Panc1 (cell line): ENCODE data around the gene SHC3. TPM values are rescaled to one million over a fixed set of nuclear protein-coding genes. Genes with fewer than 3 reads are reported as not detected.

Source experiments
- ATAC-seq: fragments of 200-7000 bp; cut with Tn5 transposase; 2 replicates; pipeline ENCODE4 v1.9.1; 2020; ENCODE audit warnings: mild to moderate bottlenecking, moderate library complexity
- BruUV-seq: library from RNA; stranded (reverse); fragments of 400-500 nt; replicated peaks from 2 replicates; lab custom pipeline; 2021; lab: Mats Ljungman, UMichigan
- CTCF ChIA-PET: fragments of 300-600 bp; sonication (Branson Sonifier 250); formaldehyde crosslinking; loops from one replicate; lab custom pipeline; 2022; ENCODE audit warnings: antibody characterized with exemption; lab: Charles Lee
- POLR2A ChIA-PET: fragments of 300-600 bp; sonication (Branson Sonifier 250); formaldehyde crosslinking; loops from one replicate; lab custom pipeline; 2022; ENCODE audit warnings: antibody characterized with exemption; lab: Charles Lee
- DNase-seq: peaks from one replicate; pipeline ENCODE4 v3.0.0-alpha.2; 2010; ENCODE audit warnings: low read depth, low spot score
- H3K27ac ChIP-seq: 2 replicates; pipeline ENCODE4 v1.5.1; 2011; ENCODE audit warnings: mild to moderate bottlenecking, low read length, inconsistent platforms
- H3K27me3 ChIP-seq: fragments of 200-500 bp; sonication (Bioruptor generic); 2 replicates; pipeline ENCODE4 v1.6.0; 2014; ENCODE audit warnings: low read length, inconsistent platforms; ENCODE audit not compliant: control insufficient read depth, insufficient read depth
- H3K36me3 ChIP-seq: fragments of 200-500 bp; sonication (Bioruptor generic); 2 replicates; pipeline ENCODE4 v1.5.1; 2014; ENCODE audit warnings: inconsistent platforms, mild to moderate bottlenecking, low read length, moderate library complexity; ENCODE audit not compliant: control insufficient read depth, insufficient read depth
- H3K4me1 ChIP-seq: 2 replicates; pipeline ENCODE4 v1.5.1; 2011; ENCODE audit warnings: inconsistent platforms, mild to moderate bottlenecking, low read length, moderate library complexity; ENCODE audit not compliant: control insufficient read depth, insufficient read depth
- H3K4me3 ChIP-seq, 2 experiments: 2 replicates each; pipeline ENCODE4 v1.5.1; 2011 to 2012; ENCODE audit warnings: low read depth in 2 of 2, low read length in 2 of 2, mild to moderate bottlenecking in 2 of 2, inconsistent platforms in 1 of 2, moderate library complexity in 1 of 2
- H3K9me3 ChIP-seq: fragments of 200-500 bp; sonication (Bioruptor generic); 2 replicates; pipeline ENCODE4 v1.5.1; 2014; ENCODE audit warnings: low read depth, mild to moderate bottlenecking, inconsistent platforms, low read length, moderate library complexity; ENCODE audit not compliant: control insufficient read depth, insufficient read depth
- POLR2AphosphoS5 ChIP-seq: IDR thresholded peaks from 2 replicates; pipeline ENCODE4 v1.6.1; 2012; ENCODE audit warnings: mild to moderate bottlenecking, low read depth, low read length, moderate library complexity
- SIN3A ChIP-seq: IDR thresholded peaks from 2 replicates; pipeline ENCODE4 v1.6.1; 2012; ENCODE audit warnings: low read depth, mild to moderate bottlenecking, low read length, moderate library complexity, borderline replicate concordance; ENCODE audit not compliant: insufficient read depth
- TCF7L2 ChIP-seq: IDR thresholded peaks from 2 replicates; pipeline ENCODE4 v1.6.1; 2011; ENCODE audit warnings: mild to moderate bottlenecking, low read depth, low read length, inconsistent platforms
- in situ Hi-C: cut with HindIII; loops from 2 replicates; pipeline ENCODE4 v1.10.0; 2016; ENCODE audit warnings: low sequenced_read_pairs, low pct_unique_long_range_greater_than_20kb
- intact Hi-C: fragments of 100-400 bp; cut with micrococcal nuclease; formaldehyde crosslinking; loops from one replicate; pipeline ENCODE4 v1.10.0; 2022; ENCODE audit not compliant: unreplicated experiment
- total RNA-seq: library from RNA; stranded (reverse); gene quantifications from one replicate; pipeline ENCODE4 v1.2.1, GENCODE V29; 2021; ENCODE audit not compliant: unreplicated experiment
- TF ChIP-seq, protein P1 (sequence below): fragments of 450-650 bp; IDR thresholded peaks from 2 replicates; pipeline ENCODE4 v1.5.1; 2017; ENCODE audit warnings: mild to moderate bottlenecking
- TF ChIP-seq, protein P2 (sequence below), 2 experiments: IDR thresholded peaks; 2 replicates each; pipeline ENCODE4 v1.6.1; 2011 to 2012; ENCODE audit warnings: low read depth in 2 of 2, control low read depth in 1 of 2, low read length in 1 of 2, mild to moderate bottlenecking in 1 of 2, moderate library complexity in 1 of 2; ENCODE audit not compliant: insufficient read depth in 1 of 2

The SHC3 gene
- total RNA-seq, 1 experiment from 2014 or later: 1.7 TPM

DNA sequence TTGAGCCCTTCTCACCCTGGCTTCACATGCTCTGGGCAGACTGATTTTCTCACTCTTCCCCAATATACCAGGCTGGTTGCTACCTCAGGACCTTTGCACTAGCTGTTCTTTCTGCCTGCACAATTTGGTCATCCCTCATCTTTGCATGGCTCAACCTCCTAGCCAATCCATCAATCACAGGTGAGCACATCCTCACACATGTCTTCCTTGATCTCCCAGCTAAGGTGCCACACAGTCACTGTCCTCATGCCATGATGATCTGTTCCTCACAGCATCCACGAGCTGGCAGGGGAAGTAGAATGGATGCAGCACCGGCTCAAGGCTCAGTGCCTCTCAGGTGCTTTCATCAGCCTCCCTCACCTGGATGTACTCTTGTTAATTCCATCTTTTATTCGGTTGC is 218.0 kb downstream of the SHC3 start:
- no peak overlapping the region for H3K27ac ChIP-seq
- ATAC-seq (no peak), DNase-seq (no peak)
- TF ChIP-seq, protein P1, sequence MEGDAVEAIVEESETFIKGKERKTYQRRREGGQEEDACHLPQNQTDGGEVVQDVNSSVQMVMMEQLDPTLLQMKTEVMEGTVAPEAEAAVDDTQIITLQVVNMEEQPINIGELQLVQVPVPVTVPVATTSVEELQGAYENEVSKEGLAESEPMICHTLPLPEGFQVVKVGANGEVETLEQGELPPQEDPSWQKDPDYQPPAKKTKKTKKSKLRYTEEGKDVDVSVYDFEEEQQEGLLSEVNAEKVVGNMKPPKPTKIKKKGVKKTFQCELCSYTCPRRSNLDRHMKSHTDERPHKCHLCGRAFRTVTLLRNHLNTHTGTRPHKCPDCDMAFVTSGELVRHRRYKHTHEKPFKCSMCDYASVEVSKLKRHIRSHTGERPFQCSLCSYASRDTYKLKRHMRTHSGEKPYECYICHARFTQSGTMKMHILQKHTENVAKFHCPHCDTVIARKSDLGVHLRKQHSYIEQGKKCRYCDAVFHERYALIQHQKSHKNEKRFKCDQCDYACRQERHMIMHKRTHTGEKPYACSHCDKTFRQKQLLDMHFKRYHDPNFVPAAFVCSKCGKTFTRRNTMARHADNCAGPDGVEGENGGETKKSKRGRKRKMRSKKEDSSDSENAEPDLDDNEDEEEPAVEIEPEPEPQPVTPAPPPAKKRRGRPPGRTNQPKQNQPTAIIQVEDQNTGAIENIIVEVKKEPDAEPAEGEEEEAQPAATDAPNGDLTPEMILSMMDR: no peak
- TF ChIP-seq, protein P2, sequence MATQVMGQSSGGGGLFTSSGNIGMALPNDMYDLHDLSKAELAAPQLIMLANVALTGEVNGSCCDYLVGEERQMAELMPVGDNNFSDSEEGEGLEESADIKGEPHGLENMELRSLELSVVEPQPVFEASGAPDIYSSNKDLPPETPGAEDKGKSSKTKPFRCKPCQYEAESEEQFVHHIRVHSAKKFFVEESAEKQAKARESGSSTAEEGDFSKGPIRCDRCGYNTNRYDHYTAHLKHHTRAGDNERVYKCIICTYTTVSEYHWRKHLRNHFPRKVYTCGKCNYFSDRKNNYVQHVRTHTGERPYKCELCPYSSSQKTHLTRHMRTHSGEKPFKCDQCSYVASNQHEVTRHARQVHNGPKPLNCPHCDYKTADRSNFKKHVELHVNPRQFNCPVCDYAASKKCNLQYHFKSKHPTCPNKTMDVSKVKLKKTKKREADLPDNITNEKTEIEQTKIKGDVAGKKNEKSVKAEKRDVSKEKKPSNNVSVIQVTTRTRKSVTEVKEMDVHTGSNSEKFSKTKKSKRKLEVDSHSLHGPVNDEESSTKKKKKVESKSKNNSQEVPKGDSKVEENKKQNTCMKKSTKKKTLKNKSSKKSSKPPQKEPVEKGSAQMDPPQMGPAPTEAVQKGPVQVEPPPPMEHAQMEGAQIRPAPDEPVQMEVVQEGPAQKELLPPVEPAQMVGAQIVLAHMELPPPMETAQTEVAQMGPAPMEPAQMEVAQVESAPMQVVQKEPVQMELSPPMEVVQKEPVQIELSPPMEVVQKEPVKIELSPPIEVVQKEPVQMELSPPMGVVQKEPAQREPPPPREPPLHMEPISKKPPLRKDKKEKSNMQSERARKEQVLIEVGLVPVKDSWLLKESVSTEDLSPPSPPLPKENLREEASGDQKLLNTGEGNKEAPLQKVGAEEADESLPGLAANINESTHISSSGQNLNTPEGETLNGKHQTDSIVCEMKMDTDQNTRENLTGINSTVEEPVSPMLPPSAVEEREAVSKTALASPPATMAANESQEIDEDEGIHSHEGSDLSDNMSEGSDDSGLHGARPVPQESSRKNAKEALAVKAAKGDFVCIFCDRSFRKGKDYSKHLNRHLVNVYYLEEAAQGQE (IDR thresholded peaks at IDR 0.05; ENCODE audit: insufficient read depth in 1 of 2, low read depth in 2 of 2, low read length in 1 of 2): no peak
- TF ChIP-seq TCF7L2 (no peak), SIN3A (no peak), POLR2AphosphoS5 (no peak)
- H3K36me3 ChIP-seq: no peaks in the 10 kb centered on the region
- no peaks in the 10 kb centered on the region for H3K4me1 ChIP-seq
- intact Hi-C loops (no loop called here), in situ Hi-C loops (no loop called here)
- H3K4me3 ChIP-seq: no peak overlapping the region
- ChIA-PET POLR2A (no interaction called here), CTCF (no interaction called here)
- no peaks in the 10 kb centered on the region for H3K27me3 ChIP-seq
- BruUV-seq: no TSS peak
- no peaks in the 10 kb centered on the region for H3K9me3 ChIP-seq

DNA sequence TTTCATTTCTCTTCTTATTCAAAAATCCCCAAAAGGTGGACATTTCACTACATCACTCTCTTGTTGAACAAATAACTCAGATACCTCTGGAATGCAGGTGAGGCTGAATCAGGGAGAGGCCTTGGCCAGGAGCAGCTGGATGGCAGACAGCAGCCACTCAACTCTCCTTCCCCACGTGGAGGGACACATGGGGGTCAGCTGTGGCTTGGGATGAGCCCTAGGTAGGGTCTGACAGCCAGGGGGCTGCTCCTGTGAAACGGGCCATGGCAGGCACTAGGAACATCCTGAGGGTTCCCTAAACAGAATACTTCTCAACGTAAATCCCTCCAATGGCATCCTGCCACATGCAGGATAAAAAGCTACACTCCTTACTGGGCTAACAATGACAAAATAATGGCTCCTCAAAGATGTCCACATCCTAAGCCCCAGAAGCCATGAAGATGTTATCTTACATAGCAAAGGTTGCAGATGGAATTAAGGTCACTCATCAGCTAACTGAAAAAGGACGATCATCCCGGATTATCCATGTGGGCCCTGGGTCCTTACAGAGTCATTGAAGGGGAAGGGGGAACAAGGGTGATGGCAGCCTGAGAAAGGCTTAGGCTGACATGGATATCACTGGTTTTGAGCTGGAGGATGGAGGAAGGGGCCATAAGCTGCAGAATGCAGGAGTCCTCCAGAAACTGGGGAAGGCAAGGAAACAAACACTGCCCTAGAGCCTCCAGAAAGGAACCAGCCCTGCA is 218.7 kb downstream of the SHC3 start:
- in situ Hi-C loops (no loop called here), intact Hi-C loops (no loop called here)
- Histone ChIP-seq H3K4me1 (no peaks in the 10 kb centered on the region), H3K27me3 (no peaks in the 10 kb centered on the region), H3K9me3 (no peaks in the 10 kb centered on the region), H3K27ac (no peak overlapping the region), H3K36me3 (no peaks in the 10 kb centered on the region), H3K4me3 (no peak overlapping the region)
- ChIA-PET POLR2A (no interaction called here), CTCF (no interaction called here)
- no TSS peak for BruUV-seq
- ATAC-seq (no peak), DNase-seq (no peak)
- TF ChIP-seq POLR2AphosphoS5 (no peak), TCF7L2 (no peak), SIN3A (no peak)
- TF ChIP-seq, protein P2 (IDR thresholded peaks at IDR 0.05; ENCODE audit: insufficient read depth in 1 of 2, low read depth in 2 of 2, low read length in 1 of 2): no peak
- TF ChIP-seq, protein P1: no peak
